ENCODE results near the gene LGR4.
"Not testable (repeated sequence)": the region's sequence is repeated elsewhere in the genome, so short reads cannot be mapped to it uniquely, and the experiment has no call there.

LGR4 gene

GRCh38 chr11:27353593-27354358, 118.8 kb downstream of the LGR4 start:
- DNase-seq (ENCODE audit: low read depth in 1 of 2, low spot score in 1 of 2), result no peak

GRCh38 chr11:27352781-27353180, 119.8 kb downstream of the LGR4 start:
- no peak for DNase-seq (ENCODE audit: low read depth in 1 of 2, low spot score in 1 of 2)

- no peak for DNase-seq (ENCODE audit: low read depth in 1 of 2, low spot score in 1 of 2)
Observed at GRCh38 chr11:27350511-27350910, 122.1 kb downstream of the LGR4 start.

DNA sequence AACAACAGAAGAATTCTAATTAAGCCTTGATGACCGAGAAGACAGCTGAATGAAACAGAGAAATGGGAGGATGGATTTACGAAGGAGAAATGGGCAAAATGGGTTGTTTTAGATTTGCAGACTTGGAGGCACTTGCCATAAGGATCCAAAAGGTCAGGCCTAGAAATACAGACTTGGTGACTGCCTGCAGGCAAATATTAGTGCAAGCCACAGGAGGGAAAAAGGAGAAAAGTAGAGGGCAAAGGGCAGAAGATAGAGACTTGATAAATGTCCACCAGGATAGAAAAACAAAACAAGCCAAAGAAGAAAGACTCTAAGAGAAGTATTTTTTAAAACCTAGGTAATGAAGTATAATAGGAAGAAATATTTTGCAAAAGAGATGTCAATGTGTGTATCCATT, 122.7 kb downstream of the LGR4 start:
- DNase-seq (ENCODE audit: low read depth in 1 of 2, low spot score in 1 of 2), result no peak

DNA sequence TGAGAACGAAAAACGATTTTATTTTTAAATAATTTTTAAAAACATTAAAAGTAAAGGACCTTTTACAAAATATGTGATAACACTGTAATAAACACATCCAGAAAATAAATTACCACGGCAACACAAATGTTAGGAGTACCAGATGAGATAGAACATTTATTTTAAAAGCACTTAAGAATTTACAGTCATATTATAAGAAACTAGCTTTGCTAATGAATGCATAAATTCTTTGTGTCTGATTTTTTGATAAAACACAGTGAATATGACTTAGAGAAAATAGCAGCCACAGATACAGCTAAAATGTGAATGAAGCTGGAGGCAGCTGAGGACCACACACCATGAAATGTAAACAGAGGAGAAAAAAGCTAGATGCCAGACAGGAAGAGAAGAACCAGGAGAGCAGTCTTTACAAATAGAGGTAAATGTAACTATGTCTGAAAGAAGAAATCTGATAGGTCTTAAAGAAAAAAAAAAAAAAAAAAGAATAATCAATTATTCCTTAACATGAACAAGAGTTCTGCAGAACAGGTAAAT, 124.2 kb downstream of the LGR4 start:
- DNase-seq (ENCODE audit: low read depth in 1 of 2, low spot score in 1 of 2), result no peak

DNA sequence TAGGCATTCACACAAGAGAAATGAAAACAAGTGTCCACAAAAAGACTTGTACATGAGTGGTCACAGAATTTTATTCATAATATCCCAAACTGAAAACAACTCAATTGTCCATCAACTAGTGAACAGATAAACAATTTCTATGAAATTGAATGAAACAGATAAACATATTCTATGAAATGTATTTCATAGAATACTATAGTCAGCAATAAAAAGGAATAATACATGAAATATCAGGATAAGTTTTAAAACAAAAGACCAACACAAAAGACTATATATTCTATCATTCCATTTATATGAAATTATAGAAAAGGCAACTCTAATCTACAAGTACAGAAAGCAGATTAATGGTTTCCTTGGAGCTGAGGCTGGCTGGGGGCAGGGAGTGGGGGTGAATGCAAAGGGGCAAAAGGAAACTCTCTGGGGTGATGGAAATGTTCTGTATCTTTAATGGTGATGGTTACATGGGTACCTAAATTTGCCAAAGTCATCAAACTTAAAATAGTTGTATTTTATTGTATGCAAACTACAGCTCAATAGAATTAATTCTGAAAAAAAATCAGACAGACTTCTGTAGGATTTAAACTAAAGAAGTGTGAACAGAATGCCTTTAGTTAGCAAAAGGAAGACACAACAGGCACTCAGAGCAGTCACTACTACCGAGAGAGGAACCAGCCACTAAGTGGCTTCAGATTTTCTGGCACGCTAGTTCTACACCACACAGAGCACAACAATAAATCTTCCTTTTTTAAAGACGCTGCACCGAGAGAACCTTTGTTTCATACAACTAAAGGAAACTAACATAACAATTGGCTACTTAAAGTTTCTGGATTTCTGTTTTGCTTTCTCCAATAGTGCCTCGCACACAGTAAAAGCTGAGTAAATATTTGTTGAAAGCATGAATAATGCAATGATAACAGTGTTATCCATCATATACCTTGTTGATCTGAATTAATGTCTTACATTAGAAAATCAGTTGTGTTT, 124.9 kb downstream of the LGR4 start:
- DNase-seq (ENCODE audit: low read depth in 1 of 2, low spot score in 1 of 2), result no peak

DNA sequence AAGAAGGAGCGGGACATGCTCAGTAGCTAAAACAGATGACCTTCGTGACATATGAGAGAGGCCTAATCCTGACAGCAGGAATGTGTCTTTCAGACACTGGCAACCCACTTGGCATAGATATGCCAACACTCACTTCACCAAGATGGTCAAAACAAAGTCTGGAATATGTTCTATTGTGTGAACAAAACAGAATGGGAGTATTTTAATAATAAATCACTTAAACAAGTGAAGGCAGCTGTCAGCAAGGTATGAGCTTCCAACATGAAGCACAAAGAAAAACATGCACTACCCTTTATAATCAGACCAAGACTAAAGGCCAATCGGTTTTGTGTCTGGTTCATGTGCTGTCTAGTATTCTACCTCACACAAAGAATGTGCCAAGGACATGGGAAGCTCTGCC, 132.6 kb downstream of the LGR4 start:
- no peak for DNase-seq (ENCODE audit: low read depth in 1 of 2, low spot score in 1 of 2)

DNA sequence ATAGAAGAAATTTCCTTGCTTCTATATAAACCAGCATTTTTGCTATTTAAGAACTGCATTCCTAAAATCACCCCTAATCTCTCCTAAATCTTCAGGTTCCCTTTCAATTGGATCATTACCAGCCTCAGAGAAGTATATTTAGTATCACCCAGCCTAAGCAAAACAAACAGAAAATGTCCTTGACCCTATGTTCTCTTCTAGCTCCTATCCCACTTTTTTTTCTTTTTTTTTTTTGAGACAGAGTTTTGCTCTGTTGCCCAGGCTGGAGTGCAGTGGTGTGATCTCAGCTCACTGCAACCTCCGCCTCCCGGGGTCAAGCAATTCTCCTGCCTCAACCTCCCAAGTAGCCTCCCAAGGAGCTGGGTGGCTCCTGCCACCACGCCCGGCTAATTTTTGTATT, 137.8 kb downstream of the LGR4 start:
- not testable (repeated sequence) for DNase-seq (ENCODE audit: low read depth in 1 of 2, low spot score in 1 of 2)

DNA sequence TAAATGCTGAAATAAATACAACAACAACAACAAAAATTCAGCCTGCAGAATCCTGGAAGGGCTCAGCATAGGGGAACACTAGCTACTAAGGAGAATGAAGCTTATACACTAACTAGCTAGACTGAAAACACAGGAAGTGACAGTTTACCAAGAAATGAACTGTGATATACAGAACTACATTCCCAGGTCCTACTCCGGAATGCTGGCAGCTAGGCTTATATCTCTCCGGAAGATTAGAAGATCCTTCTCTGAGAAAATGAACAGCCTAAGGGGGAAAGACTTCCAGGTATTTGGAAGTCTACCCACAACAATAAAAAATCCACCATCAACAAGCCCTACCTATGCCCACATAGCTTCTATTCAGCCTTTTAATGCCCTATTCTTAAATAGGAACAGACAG, 140.6 kb downstream of the LGR4 start:
- DNase-seq (ENCODE audit: low read depth in 1 of 2, low spot score in 1 of 2), result no peak

DNA sequence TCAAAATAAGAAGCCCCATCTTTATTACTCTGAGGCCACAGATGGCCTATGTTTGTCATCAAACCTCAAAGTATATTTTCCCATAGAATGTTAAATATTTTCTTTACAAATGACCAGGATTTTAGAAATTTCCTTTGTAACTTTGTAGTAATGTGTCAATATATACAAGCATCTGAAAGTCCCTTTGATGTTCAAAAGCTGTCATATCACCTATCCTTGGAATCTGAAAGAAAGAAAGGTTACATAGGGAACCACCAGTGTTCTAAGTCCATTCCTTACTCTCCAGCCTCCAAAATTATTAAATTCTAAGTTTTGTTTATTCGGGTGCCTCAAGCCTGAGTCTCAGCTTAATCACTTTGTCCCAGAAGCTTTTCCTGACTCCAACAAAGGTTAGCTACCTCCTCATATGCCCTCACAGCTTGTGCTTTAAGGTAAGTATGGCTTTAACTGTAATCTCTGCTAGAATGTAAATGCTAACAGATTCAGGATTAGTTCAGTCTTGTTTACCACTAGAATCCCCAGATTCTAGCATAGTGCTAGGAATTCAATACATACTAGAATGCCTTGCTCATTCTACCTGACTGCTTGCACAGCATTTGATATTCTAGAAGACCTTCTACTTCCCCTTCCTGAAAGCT, 141.8 kb downstream of the LGR4 start:
- DNase-seq (ENCODE audit: low read depth in 1 of 2, low spot score in 1 of 2), result no peak

DNA sequence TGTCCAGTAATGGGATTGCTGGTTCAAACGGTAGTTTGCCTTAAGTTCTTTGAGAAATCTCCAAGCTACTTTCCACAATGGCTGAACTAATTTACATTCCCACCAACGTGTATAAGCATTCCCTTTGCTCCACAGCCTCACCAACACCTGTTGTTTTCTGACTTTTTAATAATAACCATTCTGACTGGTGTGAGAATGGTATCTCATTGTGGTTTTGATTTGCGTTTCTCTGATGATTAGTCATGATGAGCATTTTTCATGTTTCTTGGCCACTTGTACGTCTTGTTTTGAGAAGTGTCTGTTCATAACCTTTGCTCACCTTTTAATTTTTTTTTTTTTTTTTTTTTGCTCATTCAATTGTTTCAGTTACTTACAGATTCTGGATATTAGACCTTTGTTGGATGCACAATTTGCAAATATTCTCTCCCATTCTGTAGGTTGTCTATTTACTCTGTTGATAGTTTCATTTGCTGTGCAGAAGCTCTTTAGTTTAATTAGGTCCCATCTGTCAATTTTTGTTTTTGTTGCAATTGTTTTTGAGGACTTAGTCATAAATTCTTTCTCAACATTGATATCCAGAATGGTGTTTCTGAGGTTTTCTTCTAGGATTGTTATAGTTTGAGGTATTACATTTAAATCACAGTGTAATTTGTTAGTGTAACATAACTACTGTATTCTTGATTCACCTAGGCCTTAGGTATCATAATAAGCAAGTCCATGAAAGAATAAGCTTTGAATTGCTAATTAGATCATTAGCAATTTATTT, 142.5 kb downstream of the LGR4 start:
- no peak for DNase-seq (ENCODE audit: low read depth in 1 of 2, low spot score in 1 of 2)

- no peak for DNase-seq (ENCODE audit: low read depth in 1 of 2, low spot score in 1 of 2)
Observed at GRCh38 chr11:27328614-27329013, 144.0 kb downstream of the LGR4 start.

DNA sequence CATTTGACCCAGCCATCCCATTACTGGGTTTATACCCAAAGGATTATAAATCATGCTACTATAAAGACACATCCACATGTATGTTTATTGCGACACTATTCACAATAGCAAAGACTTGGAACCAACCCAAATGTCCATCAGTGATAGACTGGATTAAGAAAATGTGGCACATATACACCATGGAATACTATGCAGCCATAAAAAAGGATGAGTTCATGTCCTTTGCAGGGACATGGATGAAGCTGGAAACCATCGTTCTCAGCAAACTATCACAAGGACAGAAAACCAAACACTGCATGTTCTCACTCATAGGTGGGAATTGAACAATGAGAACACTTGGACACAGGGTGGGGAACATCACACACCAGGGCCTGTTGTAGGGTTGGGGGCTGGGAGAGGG, 145.5 kb downstream of the LGR4 start:
- not testable (repeated sequence) for DNase-seq (ENCODE audit: low read depth in 1 of 2, low spot score in 1 of 2)

GRCh38 chr11:27322196-27322595, 150.4 kb downstream of the LGR4 start:
- DNase-seq (ENCODE audit: low read depth in 1 of 2, low spot score in 1 of 2), result not testable (repeated sequence)

- not testable (repeated sequence) for DNase-seq (ENCODE audit: low read depth in 1 of 2, low spot score in 1 of 2)
Observed at GRCh38 chr11:27321340-27321739, 151.2 kb downstream of the LGR4 start.

DNA sequence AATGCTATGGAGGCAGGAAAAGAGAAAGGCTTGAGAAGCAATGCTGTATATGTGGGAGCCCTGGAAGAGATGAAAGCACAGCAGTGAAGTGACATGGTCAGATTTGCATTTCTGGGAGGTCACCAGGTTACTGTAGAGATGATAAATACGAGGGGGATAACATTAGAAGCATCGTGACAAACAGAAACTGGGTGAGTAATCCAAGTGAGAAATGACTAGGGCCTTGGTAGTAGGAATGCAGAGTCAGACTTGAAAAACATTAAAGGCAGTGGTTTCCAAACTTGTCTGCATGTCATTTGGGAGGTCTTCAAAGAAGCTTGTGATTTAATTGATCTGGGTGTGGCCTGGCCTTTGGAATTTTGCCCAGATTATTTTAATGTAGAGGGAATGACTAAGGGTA, 153.5 kb downstream of the LGR4 start:
- DNase-seq (ENCODE audit: low read depth in 1 of 2, low spot score in 1 of 2), result peak in 1 of 2 donors; percentile 8

DNA sequence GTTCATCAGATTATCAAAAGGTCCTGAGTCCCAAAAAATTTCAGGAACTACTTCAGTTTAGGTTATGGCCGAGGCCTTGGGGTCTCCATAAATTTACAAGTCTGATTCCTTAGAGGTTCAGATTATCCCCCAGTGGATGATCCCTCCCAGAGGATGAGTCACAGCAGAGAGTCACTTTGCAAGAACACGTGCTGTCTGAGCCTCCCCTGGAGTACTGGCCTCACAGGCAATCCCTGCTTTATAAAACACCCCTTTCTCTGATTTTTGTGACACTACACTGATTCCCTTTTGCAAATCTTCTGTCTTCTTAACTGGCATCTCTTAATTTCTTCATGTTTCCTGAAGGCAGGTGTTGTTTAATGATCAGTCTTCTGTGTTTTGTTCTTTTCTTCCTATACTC, 154.8 kb downstream of the LGR4 start:
- DNase-seq (ENCODE audit: low read depth in 1 of 2, low spot score in 1 of 2), result no peak

All from activated CD4-positive, alpha-beta T cell treated with anti-CD3 and anti-CD28 coated beads, Interleukin-2, amount 50 U/mL, for 24 hours (primary cell).